Measurements from ENCODE around the gene ACY1. TPM values are rescaled to one million over a fixed set of nuclear protein-coding genes. Genes with fewer than 3 reads are reported as not detected.

The ACY1 gene
- total RNA-seq (2022) (109 and 164 TPM in 2 replicates), Bru-seq, nascent RNA (percentile 70 among the genes with signal in this experiment), BruChase-seq, experiment 1, labeled RNA remaining after a 6-hour chase (percentile 76 among the genes with signal in this experiment), BruChase-seq, experiment 2, labeled RNA remaining after a 2-hour chase (percentile 63 among the genes with signal in this experiment)
- long read RNA-seq, transcript ACY1-211 (2 exons, 781 nt): minor isoform, 5 of 247 reads
- long read RNA-seq, transcript ACY1-215 (15 exons, 1,684 nt): major isoform, 205 of 247 reads
- long read RNA-seq, transcript ACY1-217 (14 exons, 1,457 nt): minor isoform, 5 of 247 reads
- long read RNA-seq, partial matches to known transcripts: 0 of 247 reads
- long read RNA-seq, other reads (novel, unspliced or antisense): 21 of 247 reads

GRCh38 chr3:51982838-51983577 is at the start of gene ACY1:
TSS of gene ACY1 (plus strand) at chr3:51983535. CDS start at chr3:51984065, 530 bp downstream.
- intact Hi-C loops (cut with micrococcal nuclease): no loop called here
- BruUV-seq (replicated peaks): no TSS peak
- CTCF ChIA-PET: interaction anchor here (0.5 to 3.9 kb wide), 16 partner anchors 9 to 1281 kb away, joined by 3 to 27 read pairs (median 4); partner anchors contain the start of genes ABHD14B and RRP9

GRCh38 chr3:51934139-51934850 is 49.0 kb upstream of the ACY1 start:
- peaks cover 75% of the 10 kb centered on the region for H3K36me3 Mint-ChIP-seq (ENCODE audit: insufficient read depth, unreplicated experiment)
- no peak overlapping the region for H3K4me3 Mint-ChIP-seq (ENCODE audit: unreplicated experiment)
- intact Hi-C loops (cut with micrococcal nuclease): no loop called here
- no TSS peak for BruUV-seq (replicated peaks)
- CTCF ChIA-PET: interaction anchor here (0.7 kb wide), 2 partner anchors 12 to 544 kb away, joined by 3 read pairs; no protein-coding TSS in a partner anchor
- no peak for TF ChIP-seq CTCF (IDR thresholded peaks at IDR 0.05; ENCODE audit: unreplicated experiment)
- DNase-seq (ENCODE audit: unreplicated experiment): no peak
- no peak overlapping the region for H3K27ac Mint-ChIP-seq (ENCODE audit: low read depth, unreplicated experiment)
- no peaks in the 10 kb centered on the region for H3K4me1 Mint-ChIP-seq (ENCODE audit: insufficient read depth, unreplicated experiment)
- H3K9me3 Mint-ChIP-seq (ENCODE audit: unreplicated experiment): no peaks in the 10 kb centered on the region
- H3K27me3 Mint-ChIP-seq (ENCODE audit: insufficient read depth, unreplicated experiment): no peaks in the 10 kb centered on the region
- POLR2A ChIA-PET: interaction anchor here (0.6 kb wide), 2 partner anchors 23 to 48 kb away, joined by 3 to 6 read pairs; no protein-coding TSS in a partner anchor

More at GRCh38 chr3:51982838-51983577, at the start of gene ACY1:
- H3K27ac Mint-ChIP-seq (ENCODE audit: low read depth, unreplicated experiment): peak within 1 kb of the TSS; percentile 98
- peak within 1 kb of the TSS; percentile 87 for H3K4me3 Mint-ChIP-seq (ENCODE audit: unreplicated experiment)
- no peaks in the 10 kb centered on the region for H3K9me3 Mint-ChIP-seq (ENCODE audit: unreplicated experiment)
- peak; percentile 87 for DNase-seq (ENCODE audit: unreplicated experiment)
- TF ChIP-seq CTCF (IDR thresholded peaks at IDR 0.05; ENCODE audit: unreplicated experiment): no peak
- POLR2A ChIA-PET: interaction anchor here (0.6 to 6.0 kb wide), 23 partner anchors 9 to 598 kb away, joined by 3 to 93 read pairs (median 5); partner anchors contain the start of genes ABHD14A, ABHD14B, DCAF1 and GLYCTK
- peaks cover 25% of the 10 kb centered on the region for H3K4me1 Mint-ChIP-seq (ENCODE audit: insufficient read depth, unreplicated experiment)
- H3K36me3 Mint-ChIP-seq (ENCODE audit: insufficient read depth, unreplicated experiment): peaks cover 9% of the 10 kb centered on the region
- no peaks in the 10 kb centered on the region for H3K27me3 Mint-ChIP-seq (ENCODE audit: insufficient read depth, unreplicated experiment)

- Mint-ChIP-seq H3K4me1 (ENCODE audit: insufficient read depth, unreplicated experiment) (peaks cover under 1% of the 10 kb centered on the region), H3K9me3 (ENCODE audit: unreplicated experiment) (no peaks in the 10 kb centered on the region), H3K27ac (ENCODE audit: low read depth, unreplicated experiment) (no peak overlapping the region), H3K36me3 (ENCODE audit: insufficient read depth, unreplicated experiment) (peaks cover 84% of the 10 kb centered on the region), H3K4me3 (ENCODE audit: unreplicated experiment) (no peak overlapping the region), H3K27me3 (ENCODE audit: insufficient read depth, unreplicated experiment) (no peaks in the 10 kb centered on the region)
- CTCF ChIA-PET: interaction anchor here (0.6 to 1.5 kb wide), 4 partner anchors 10 to 545 kb away, joined by 3 to 4 read pairs (median 3); no protein-coding TSS in a partner anchor
- no TSS peak for BruUV-seq (replicated peaks)
- no peak for TF ChIP-seq CTCF (IDR thresholded peaks at IDR 0.05; ENCODE audit: unreplicated experiment)
- POLR2A ChIA-PET: no interaction called here
- no peak for DNase-seq (ENCODE audit: unreplicated experiment)
- intact Hi-C loops (cut with micrococcal nuclease): no loop called here
These were observed 48.1 kb upstream of the ACY1 start for GRCh38 chr3:51934991-51935885.

Data from MCF 10A (cell line).